ENCODE measurements around the gene FRMD4A. TPM values are rescaled to one million over a fixed set of nuclear protein-coding genes. Genes with fewer than 3 reads are reported as not detected.

FRMD4A gene
- total and polyA plus RNA-seq, 2 of the 4 experiments (the other 2 are of a cell fraction), result 30.3 to 68.8 TPM

DNA sequence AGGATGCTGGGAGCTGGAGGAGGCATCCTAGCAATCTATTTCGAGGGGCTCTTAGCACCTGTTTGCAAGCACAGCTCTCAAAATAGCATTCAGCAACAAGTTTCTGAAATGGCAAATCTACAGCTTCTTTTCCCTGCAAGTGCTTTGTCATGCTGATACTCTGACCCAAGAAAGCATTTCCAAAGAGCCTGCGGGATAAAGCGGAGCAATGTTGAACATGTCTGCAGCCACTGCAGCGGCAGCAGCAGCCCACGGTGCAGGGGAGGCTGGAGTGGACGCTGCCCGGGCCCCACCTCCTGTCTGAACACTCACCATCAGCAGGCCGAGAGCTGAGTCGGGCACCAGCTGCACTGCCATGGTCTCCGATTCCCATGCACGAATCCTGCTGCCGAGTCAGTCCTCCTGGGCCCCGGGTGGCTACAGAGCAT is 964 bp downstream of the FRMD4A start:
- Histone ChIP-seq H4K20me1 (ENCODE audit: insufficient read depth, low read length) (no peaks in the 10 kb centered on the region), H3K18ac (ENCODE audit: low read depth, low read length) (no peak overlapping the region), H3K27ac (ENCODE audit: insufficient read depth, low read length) (no peak overlapping the region), H2AK9ac (replicated peaks; ENCODE audit: low read depth, low read length, poor library complexity) (no peak overlapping the region), H4K5ac (ENCODE audit: low read depth, low read length) (no peak overlapping the region), H3K4me3 (ENCODE audit: insufficient read depth, low read depth, low read length) (no peak overlapping the region), H3K9me1 (ENCODE audit: insufficient read depth, low read length) (peaks cover 3% of the 10 kb centered on the region; the same call in 1 of the 2 replicates), H4K8ac (ENCODE audit: low read depth in 2 of 2, low read length in 2 of 2) (no peak overlapping the region), H3K27me3 (ENCODE audit: control insufficient read depth, insufficient read depth, low read length) (peaks cover 57% of the 10 kb centered on the region), H4K91ac (ENCODE audit: insufficient read depth, low read depth, low read length) (no peak overlapping the region), H3K4ac (ENCODE audit: low read depth, low read length) (no peak overlapping the region), H2BK20ac (ENCODE audit: low read depth, low read length) (no peak overlapping the region), H2BK15ac (ENCODE audit: low read depth, low read length) (no peak overlapping the region), H3K79me1 (ENCODE audit: low read depth in 1 of 2, low read length in 2 of 2) (no peaks in the 10 kb centered on the region), H3K9me3 (ENCODE audit: control insufficient read depth, insufficient read depth, low read length) (no peaks in the 10 kb centered on the region), H3K36me3 (ENCODE audit: control insufficient read depth, insufficient read depth, low read length) (no peaks in the 10 kb centered on the region), H3K9ac (ENCODE audit: low read depth, low read length) (no peak overlapping the region), H2BK5ac (ENCODE audit: low read depth, low read length, poor library complexity, severe bottlenecking) (no peak overlapping the region), H3K56ac (ENCODE audit: extremely low read depth, insufficient read depth, low read length) (no peak overlapping the region), H2AK5ac (ENCODE audit: low read depth, low read length) (no peak overlapping the region), H3K4me1 (ENCODE audit: control insufficient read depth, insufficient read depth, low read length) (no peaks in the 10 kb centered on the region), H3K23ac (ENCODE audit: low read depth, low read length) (no peak overlapping the region), H3K4me2 (ENCODE audit: low read depth, low read length) (no peak overlapping the region), H2AFZ (replicated peaks; ENCODE audit: low read length, poor library complexity) (no peak overlapping the region), H3K14ac (replicated peaks; ENCODE audit: low read depth, low read length) (no peak overlapping the region), H2BK120ac (ENCODE audit: low read depth, low read length) (no peak overlapping the region)
- no TSS peak for BruUV-seq (replicated peaks)
- in situ Hi-C loops (cut with MboI; ENCODE audit: low sequenced_read_pairs), result no loop called here
- TF ChIP-seq SMC3 (IDR thresholded peaks at IDR 0.05; ENCODE audit: low read depth, low read length) (no peak), POLR2A (IDR thresholded peaks at IDR 0.05; ENCODE audit: low read depth, low read length) (no peak), FOS (IDR thresholded peaks at IDR 0.05; ENCODE audit: low read depth, low read length) (no peak), MAZ (IDR thresholded peaks at IDR 0.05; ENCODE audit: borderline replicate concordance, low read depth, low read length) (no peak), CEBPB (IDR thresholded peaks at IDR 0.05; ENCODE audit: low read depth, low read length) (no peak), MAFK (IDR thresholded peaks at IDR 0.05; ENCODE audit: low read depth, low read length) (no peak), RCOR1 (IDR thresholded peaks at IDR 0.05; ENCODE audit: insufficient replicate concordance, low read length) (no peak), CHD1 (IDR thresholded peaks at IDR 0.05; ENCODE audit: low read depth, low read length) (no peak), MXI1 (IDR thresholded peaks at IDR 0.05; ENCODE audit: borderline replicate concordance, low read depth, low read length) (no peak), CTCF (conservative IDR thresholded peaks at IDR 0.05; ENCODE audit: low read depth, low read length) (no peak), RAD21 (IDR thresholded peaks at IDR 0.05; ENCODE audit: low read length) (no peak), BHLHE40 (IDR thresholded peaks at IDR 0.05; ENCODE audit: low read depth, low read length) (no peak), RFX5 (IDR thresholded peaks at IDR 0.05; ENCODE audit: low read depth, low read length) (no peak), NFE2L2 (IDR thresholded peaks at IDR 0.05; ENCODE audit: low read depth, low read length) (no peak)
- TF ChIP-seq, protein P1, sequence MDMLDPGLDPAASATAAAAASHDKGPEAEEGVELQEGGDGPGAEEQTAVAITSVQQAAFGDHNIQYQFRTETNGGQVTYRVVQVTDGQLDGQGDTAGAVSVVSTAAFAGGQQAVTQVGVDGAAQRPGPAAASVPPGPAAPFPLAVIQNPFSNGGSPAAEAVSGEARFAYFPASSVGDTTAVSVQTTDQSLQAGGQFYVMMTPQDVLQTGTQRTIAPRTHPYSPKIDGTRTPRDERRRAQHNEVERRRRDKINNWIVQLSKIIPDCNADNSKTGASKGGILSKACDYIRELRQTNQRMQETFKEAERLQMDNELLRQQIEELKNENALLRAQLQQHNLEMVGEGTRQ (IDR thresholded peaks at IDR 0.05; ENCODE audit: low read depth, low read length), result no peak
- TF ChIP-seq, protein P2, sequence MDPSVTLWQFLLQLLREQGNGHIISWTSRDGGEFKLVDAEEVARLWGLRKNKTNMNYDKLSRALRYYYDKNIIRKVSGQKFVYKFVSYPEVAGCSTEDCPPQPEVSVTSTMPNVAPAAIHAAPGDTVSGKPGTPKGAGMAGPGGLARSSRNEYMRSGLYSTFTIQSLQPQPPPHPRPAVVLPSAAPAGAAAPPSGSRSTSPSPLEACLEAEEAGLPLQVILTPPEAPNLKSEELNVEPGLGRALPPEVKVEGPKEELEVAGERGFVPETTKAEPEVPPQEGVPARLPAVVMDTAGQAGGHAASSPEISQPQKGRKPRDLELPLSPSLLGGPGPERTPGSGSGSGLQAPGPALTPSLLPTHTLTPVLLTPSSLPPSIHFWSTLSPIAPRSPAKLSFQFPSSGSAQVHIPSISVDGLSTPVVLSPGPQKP (IDR thresholded peaks at IDR 0.05; ENCODE audit: borderline replicate concordance, low read depth, low read length), result no peak
- CTCF ChIA-PET, result interaction anchor here (1.0 kb wide), 1 partner anchor 10 kb away, joined by 5 read pairs; no protein-coding TSS in a partner anchor
- dilution Hi-C loops (cut with HindIII; ENCODE audit: low sequenced_read_pairs, unreplicated experiment), result no loop called here
- POLR2A ChIA-PET (ENCODE audit: unreplicated experiment), result no interaction called here
- DNase-seq, result peak; percentile 0
- intact Hi-C loops (cut with micrococcal nuclease), result no loop called here
- no peak; the same call in 1 of the 2 replicates for ATAC-seq (ENCODE audit: low read depth)
- WGBS, 2 experiments (ENCODE audit: extremely low coverage in 2 of 2, insufficient read length in 1 of 2), result 43% methylated on average over 8 of the region's 13 CpGs; no CpG with 5 or more reads in 1 of the 2 experiments

Data from IMR-90 (cell line).